HL-60 (cell line): ENCODE data around the gene ARMH3.

ENCODE experiments used
- DNase-seq, 2 experiments: peaks; one replicate each; pipeline ENCODE4 v3.0.0-alpha.2; 2010 to 2020; ENCODE audit warnings: low read depth in 1 of 2, low spot score in 1 of 2
- H3K27ac ChIP-seq: fragments of 250-450 bp; sonication (Bioruptor Pico); replicated peaks from 2 replicates; pipeline ENCODE4 v1.5.1; 2020; ENCODE audit warnings: mild to moderate bottlenecking, moderate library complexity
- H3K27me3 ChIP-seq: fragments of 250-450 bp; sonication (Bioruptor Pico); 2 replicates; pipeline ENCODE4 v1.5.1; 2021; ENCODE audit warnings: mild to moderate bottlenecking, moderate library complexity; ENCODE audit not compliant: insufficient read depth, poor library complexity, severe bottlenecking
- H3K4me3 ChIP-seq: replicated peaks from 2 replicates; pipeline ENCODE4 v1.5.1; 2011; ENCODE audit warnings: mild to moderate bottlenecking, control low read depth, low read length; ENCODE audit not compliant: insufficient read depth
- GABPA ChIP-seq: IDR thresholded peaks from 2 replicates; pipeline ENCODE4 v1.6.1; 2012; ENCODE audit warnings: low read depth
- POLR2AphosphoS5 ChIP-seq: IDR thresholded peaks from 2 replicates; pipeline ENCODE4 v1.6.1; 2012; ENCODE audit warnings: low read depth
- REST ChIP-seq: IDR thresholded peaks from 2 replicates; pipeline ENCODE4 v1.6.1; 2012; ENCODE audit warnings: low read depth; ENCODE audit not compliant: insufficient replicate concordance
- SPI1 ChIP-seq: IDR thresholded peaks from 2 replicates; pipeline ENCODE4 v1.6.1; 2012; ENCODE audit warnings: low read depth, mild to moderate bottlenecking, borderline replicate concordance
- TF ChIP-seq, protein P1 (sequence below): IDR thresholded peaks from one replicate; pipeline ENCODE4 v1.5.1; 2011; ENCODE audit warnings: low read length, control low read depth, inconsistent platforms; ENCODE audit not compliant: insufficient read depth

The ARMH3 gene

GRCh38 chr10:102096449-102096848 lies 40.5 kb upstream of the ARMH3 start:
- no peaks in the 10 kb centered on the region for H3K27me3 ChIP-seq
- no peak overlapping the region for H3K27ac ChIP-seq
- no peak overlapping the region for H3K4me3 ChIP-seq
- TF ChIP-seq, protein P1, sequence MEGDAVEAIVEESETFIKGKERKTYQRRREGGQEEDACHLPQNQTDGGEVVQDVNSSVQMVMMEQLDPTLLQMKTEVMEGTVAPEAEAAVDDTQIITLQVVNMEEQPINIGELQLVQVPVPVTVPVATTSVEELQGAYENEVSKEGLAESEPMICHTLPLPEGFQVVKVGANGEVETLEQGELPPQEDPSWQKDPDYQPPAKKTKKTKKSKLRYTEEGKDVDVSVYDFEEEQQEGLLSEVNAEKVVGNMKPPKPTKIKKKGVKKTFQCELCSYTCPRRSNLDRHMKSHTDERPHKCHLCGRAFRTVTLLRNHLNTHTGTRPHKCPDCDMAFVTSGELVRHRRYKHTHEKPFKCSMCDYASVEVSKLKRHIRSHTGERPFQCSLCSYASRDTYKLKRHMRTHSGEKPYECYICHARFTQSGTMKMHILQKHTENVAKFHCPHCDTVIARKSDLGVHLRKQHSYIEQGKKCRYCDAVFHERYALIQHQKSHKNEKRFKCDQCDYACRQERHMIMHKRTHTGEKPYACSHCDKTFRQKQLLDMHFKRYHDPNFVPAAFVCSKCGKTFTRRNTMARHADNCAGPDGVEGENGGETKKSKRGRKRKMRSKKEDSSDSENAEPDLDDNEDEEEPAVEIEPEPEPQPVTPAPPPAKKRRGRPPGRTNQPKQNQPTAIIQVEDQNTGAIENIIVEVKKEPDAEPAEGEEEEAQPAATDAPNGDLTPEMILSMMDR: no peak
- TF ChIP-seq POLR2AphosphoS5 (no peak), REST (no peak), GABPA (no peak), SPI1 (no peak)
- DNase-seq: no peak

- Histone ChIP-seq H3K27me3 (no peaks in the 10 kb centered on the region), H3K27ac (no peak overlapping the region), H3K4me3 (no peak overlapping the region)
- no peak for DNase-seq
- TF ChIP-seq GABPA (no peak), POLR2AphosphoS5 (no peak), REST (no peak), SPI1 (no peak)
- TF ChIP-seq, protein P1: no peak
These were observed 34.8 kb upstream of the ARMH3 start for GRCh38 chr10:102090772-102091171.

DNA sequence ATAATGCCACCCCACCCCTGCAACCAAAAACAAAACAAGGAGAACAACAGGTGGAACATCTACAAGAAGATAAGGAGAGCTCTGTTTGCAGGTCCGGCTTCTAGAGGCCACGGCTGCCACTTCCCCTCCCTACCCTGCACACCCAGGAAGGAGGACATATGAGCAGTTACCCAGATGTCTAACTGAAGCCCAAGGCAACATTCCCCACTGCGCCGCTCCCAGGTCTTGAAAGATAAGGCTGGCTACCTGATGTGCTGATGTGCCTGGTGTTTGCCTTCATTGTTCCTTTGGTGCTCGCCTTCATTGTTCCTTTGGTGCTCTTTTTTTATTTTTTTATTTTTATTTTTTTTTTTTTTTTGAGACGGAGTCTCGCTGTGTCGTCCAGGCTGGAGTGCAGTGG lies 30.2 kb upstream of the ARMH3 start:
- Histone ChIP-seq H3K4me3 (no peak overlapping the region), H3K27me3 (no peaks in the 10 kb centered on the region), H3K27ac (no peak overlapping the region)
- DNase-seq: no peak
- TF ChIP-seq POLR2AphosphoS5: no peak

GRCh38 chr10:102085336-102085735 lies 29.4 kb upstream of the ARMH3 start:
- Histone ChIP-seq H3K27me3 (no peaks in the 10 kb centered on the region), H3K27ac (no peak overlapping the region), H3K4me3 (no peak overlapping the region)
- DNase-seq: peak in 1 of 2 experiments; percentile 52
- TF ChIP-seq POLR2AphosphoS5 (no peak), GABPA (no peak), SPI1 (peak; percentile 1; the same call in 1 of the 2 replicates)

DNA sequence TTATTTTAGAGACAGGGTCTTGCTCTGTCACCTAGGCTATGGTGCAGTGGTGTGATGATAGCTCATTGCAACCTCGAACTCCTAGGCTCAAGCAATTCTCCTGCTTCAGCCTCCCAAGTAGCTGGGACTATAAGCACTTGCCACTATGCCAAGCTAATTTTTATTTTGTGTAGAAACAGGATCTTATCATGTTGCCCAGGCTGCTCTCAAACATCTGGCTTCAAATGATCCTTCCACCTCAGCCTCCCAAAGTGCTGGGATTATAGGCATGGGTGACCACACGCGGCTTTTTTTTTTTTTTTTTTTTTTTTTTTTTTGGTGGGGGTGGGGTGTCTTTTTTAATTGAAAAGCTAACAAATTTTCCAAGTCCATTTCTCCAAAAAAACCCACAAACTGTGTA lies 27.6 kb upstream of the ARMH3 start:
- no peak overlapping the region for H3K4me3 ChIP-seq
- no peak for TF ChIP-seq REST
- TF ChIP-seq POLR2AphosphoS5: no peak
- no peak for TF ChIP-seq SPI1
- no peak for TF ChIP-seq GABPA
- TF ChIP-seq, protein P1: no peak
- no peak overlapping the region for H3K27ac ChIP-seq
- DNase-seq: no peak
- H3K27me3 ChIP-seq: no peaks in the 10 kb centered on the region
